Activated CD4-positive, alpha-beta memory T cell treated with anti-CD3 and anti-CD28 coated beads, Interleukin-2, amount 10 ng/mL, durations not matched to agents 7 days and 5 days (primary cell): ENCODE data around the gene TRIM26. TPM values are rescaled to one million over a fixed set of nuclear protein-coding genes. Genes with fewer than 3 reads are reported as not detected.
"Not testable (repeated sequence)": the region's sequence is repeated elsewhere in the genome, so short reads cannot be mapped to it uniquely, and the experiment has no call there.

Experiments
- CTCF ChIA-PET: fragments of 350-600 bp; sonication (Branson Sonifier 250); formaldehyde crosslinking; loops from one replicate; lab custom pipeline; 2021; ENCODE audit warnings: antibody characterized with exemption, inconsistent platforms; lab: Charles Lee
- POLR2A ChIA-PET: fragments of 350-600 bp; sonication (Branson Sonifier 250); formaldehyde crosslinking; loops from one replicate; lab custom pipeline; 2021; ENCODE audit warnings: antibody characterized with exemption; lab: Charles Lee
- DNase-seq: peaks from one replicate; pipeline ENCODE4 v3.0.0-alpha.2; 2020
- H3K27ac Mint-ChIP-seq: one replicate; pipeline ENCODE4 v1.8.0; 2021; ENCODE audit warnings: mild to moderate bottlenecking, mixed read lengths
- H3K27me3 Mint-ChIP-seq: one replicate; pipeline ENCODE4 v1.8.0; 2021; ENCODE audit warnings: mixed read lengths
- H3K36me3 Mint-ChIP-seq: one replicate; pipeline ENCODE4 v1.8.0; 2021; ENCODE audit warnings: low read depth, mixed read lengths
- H3K4me1 Mint-ChIP-seq: one replicate; pipeline ENCODE4 v1.8.0; 2021; ENCODE audit warnings: mixed read lengths
- H3K4me3 Mint-ChIP-seq: one replicate; pipeline ENCODE4 v1.8.0; 2021; ENCODE audit warnings: mild to moderate bottlenecking, mixed read lengths
- H3K9me3 Mint-ChIP-seq: one replicate; pipeline ENCODE4 v1.8.0; 2021; ENCODE audit warnings: mixed read lengths
- total RNA-seq, 2 experiments: library from RNA; stranded (reverse); gene quantifications; one replicate each; pipeline ENCODE4 v1.2.3, GENCODE V29; 2021

The TRIM26 gene
- total RNA-seq, 2 experiments from 2014 or later = 91.1 to 91.5 TPM

DNA sequence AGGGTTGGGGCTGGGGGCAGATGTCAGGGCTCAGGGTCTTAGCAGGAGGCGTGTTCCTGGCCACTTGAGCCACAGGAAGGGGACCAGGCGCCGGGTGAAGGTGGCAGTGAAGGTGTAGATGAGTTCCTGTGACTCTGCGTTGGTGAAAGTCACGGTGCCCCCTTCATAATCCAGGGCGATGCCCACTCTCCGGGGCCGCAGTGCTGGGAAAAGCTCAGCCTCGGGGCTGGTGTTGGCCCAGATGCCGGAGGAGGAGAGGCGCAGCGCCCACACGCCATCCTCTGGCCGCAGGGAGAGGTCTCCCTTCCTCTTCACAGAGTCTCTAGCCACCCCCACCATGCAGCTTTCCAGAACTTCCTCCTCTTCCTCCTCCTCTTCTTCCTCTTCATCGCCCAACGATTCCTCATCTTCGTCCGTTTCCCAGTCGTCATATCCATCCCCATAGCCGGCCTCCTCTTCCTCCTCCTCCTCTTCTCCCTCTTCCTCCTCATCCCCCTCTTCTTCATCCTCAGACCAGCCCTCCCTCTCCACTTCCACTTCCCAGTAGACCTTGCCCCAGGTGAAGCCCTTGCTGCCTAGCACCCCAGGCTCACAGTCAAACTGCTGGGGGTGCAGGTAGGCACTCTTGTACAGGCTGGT is 27.2 kb downstream of the TRIM26 start:
- POLR2A ChIA-PET = no interaction called here
- no peak for DNase-seq
- H3K9me3 Mint-ChIP-seq = peaks cover 1% of the 10 kb centered on the region
- no peak overlapping the region for H3K4me3 Mint-ChIP-seq
- H3K4me1 Mint-ChIP-seq = no peaks in the 10 kb centered on the region
- H3K36me3 Mint-ChIP-seq = peaks cover 68% of the 10 kb centered on the region
- H3K27ac Mint-ChIP-seq = no peak overlapping the region
- peaks cover 1% of the 10 kb centered on the region for H3K27me3 Mint-ChIP-seq
- CTCF ChIA-PET = no interaction called here

DNA sequence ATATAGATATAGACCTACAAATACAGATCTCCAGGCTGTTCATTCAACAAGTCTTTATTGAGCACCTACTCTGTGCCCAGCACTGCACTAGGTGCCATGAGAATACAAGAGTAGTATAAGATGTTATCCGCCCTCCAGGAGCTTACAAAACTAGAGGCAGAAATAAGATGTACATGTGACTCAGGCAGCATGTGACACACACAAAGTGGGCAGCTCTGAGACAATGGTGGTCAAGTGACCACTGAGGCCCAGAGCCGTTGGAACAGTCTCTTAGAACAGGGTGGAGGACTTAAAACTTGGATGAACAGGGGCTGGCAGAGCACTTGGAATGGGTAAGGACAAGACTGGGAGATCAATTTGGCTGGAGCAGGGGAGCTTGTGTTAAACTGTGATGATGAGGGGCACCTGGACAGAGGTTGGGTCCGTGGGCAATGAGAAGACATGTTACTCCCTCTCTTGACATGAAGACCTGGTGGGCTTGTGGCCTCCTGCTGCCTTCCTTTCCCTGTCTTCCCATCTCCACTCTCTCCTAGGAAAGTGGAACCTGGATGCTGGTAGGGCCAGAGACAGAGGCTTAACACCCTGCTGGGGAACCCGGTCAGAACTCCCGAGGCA is 28.7 kb downstream of the TRIM26 start:
- ChIA-PET CTCF (no interaction called here), POLR2A (no interaction called here)
- H3K9me3 Mint-ChIP-seq = peaks cover 7% of the 10 kb centered on the region
- H3K4me1 Mint-ChIP-seq = no peaks in the 10 kb centered on the region
- DNase-seq = no peak
- peaks cover 58% of the 10 kb centered on the region for H3K36me3 Mint-ChIP-seq
- H3K27ac Mint-ChIP-seq = no peak overlapping the region
- no peak overlapping the region for H3K4me3 Mint-ChIP-seq
- H3K27me3 Mint-ChIP-seq = peaks cover 7% of the 10 kb centered on the region

DNA sequence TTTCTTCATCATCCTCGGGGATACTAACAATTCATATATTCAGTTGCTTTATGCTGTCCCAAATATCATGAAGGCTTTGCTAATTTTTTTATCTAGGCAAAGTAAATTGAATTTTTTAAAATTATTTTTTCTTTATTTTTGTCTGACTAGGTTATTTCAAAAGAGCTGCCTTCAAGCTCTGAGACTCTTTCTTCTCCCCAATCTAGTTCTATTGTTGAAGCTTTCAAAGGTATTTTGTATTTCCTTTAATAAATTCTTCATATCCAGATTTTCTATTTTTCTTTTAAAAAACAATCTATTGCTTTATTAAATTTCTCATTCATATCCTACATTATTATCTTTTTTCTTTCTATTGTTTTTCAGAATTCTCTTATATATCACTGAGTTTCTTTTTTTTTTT is 33.1 kb downstream of the TRIM26 start:
- H3K4me3 Mint-ChIP-seq = no peak overlapping the region
- H3K9me3 Mint-ChIP-seq = peaks cover 9% of the 10 kb centered on the region
- H3K27ac Mint-ChIP-seq = no peak overlapping the region
- H3K4me1 Mint-ChIP-seq = peaks cover 5% of the 10 kb centered on the region
- peaks cover 24% of the 10 kb centered on the region for H3K36me3 Mint-ChIP-seq
- CTCF ChIA-PET = interaction anchor here (0.9 kb wide), 1 partner anchor 10 kb away, joined by 4 read pairs; no protein-coding TSS in a partner anchor
- DNase-seq = no peak
- peaks cover 43% of the 10 kb centered on the region for H3K27me3 Mint-ChIP-seq
- POLR2A ChIA-PET = no interaction called here

DNA sequence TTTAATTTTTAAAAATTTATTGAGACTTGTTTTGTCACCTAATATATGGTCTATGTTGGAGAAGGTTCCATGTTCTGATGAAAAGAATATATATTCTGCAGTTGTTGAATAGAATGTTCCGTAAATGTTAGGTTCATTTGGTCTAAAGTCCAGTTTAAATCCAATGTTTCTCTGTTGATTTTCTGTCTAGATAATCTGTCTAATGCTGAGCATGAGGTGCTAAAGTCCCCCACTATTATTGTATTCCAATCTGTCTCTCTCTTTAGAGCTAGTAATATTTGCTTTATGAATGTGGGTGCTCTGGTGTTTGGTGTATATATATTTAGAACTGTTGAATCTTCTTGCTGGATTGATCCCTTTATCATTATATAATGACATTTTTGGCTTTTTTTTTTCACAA is 34.4 kb downstream of the TRIM26 start:
- Mint-ChIP-seq H3K4me3 (no peak overlapping the region), H3K36me3 (peaks cover 12% of the 10 kb centered on the region), H3K27me3 (peaks cover 50% of the 10 kb centered on the region), H3K27ac (no peak overlapping the region), H3K4me1 (peaks cover 5% of the 10 kb centered on the region), H3K9me3 (peaks cover 9% of the 10 kb centered on the region)
- ChIA-PET POLR2A (no interaction called here), CTCF (no interaction called here)
- DNase-seq = no peak

DNA sequence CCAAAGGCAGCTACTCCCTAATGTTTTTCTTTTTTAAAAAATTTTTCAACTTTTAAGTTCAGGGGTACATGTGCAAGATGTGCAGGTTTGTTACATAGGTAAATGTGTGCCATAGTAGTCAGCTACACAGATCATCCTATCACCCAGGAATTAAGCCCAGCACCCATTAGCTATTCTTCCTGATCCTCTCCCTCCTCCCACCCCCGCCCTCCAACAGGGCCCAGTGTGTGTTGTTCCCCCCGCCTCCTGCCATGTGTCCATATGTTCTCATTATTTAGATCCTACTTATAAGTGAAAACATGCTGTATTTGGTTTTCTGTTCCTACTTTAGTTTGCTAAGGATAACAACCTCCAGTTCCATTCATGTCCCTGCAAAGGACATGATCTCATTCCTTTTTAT is 37.4 kb downstream of the TRIM26 start:
- peaks cover 6% of the 10 kb centered on the region for H3K9me3 Mint-ChIP-seq
- peaks cover 7% of the 10 kb centered on the region for H3K4me1 Mint-ChIP-seq
- ChIA-PET CTCF (interaction anchor here (1.0 kb wide), 1 partner anchor 71 kb away, joined by 3 read pairs; no protein-coding TSS in a partner anchor), POLR2A (no interaction called here)
- DNase-seq = no peak
- no peak overlapping the region for H3K27ac Mint-ChIP-seq
- peaks cover 65% of the 10 kb centered on the region for H3K27me3 Mint-ChIP-seq
- H3K36me3 Mint-ChIP-seq = peaks cover 6% of the 10 kb centered on the region
- no peak overlapping the region for H3K4me3 Mint-ChIP-seq

DNA sequence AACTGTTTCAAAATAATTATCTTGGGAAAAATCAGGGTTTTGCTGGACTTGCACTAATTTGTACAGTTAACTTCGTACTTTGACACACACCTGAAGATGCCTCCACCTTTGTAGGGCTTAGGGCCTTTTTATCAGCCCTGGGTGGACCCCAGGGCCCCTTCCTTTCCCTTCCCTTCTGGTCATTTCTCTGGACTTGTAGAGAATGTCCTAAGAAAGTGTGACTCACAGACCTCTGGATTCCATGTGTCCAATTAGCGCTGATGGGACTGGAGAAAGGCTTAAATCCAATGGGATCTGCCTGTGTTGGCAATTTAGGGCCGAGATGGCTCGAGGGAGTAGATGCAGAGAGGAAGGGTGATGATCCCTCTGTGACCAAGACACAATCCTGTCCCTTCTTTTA is 40.5 kb downstream of the TRIM26 start:
- Mint-ChIP-seq H3K27ac (no peak overlapping the region), H3K9me3 (no peaks in the 10 kb centered on the region), H3K36me3 (no peaks in the 10 kb centered on the region), H3K4me1 (peaks cover 13% of the 10 kb centered on the region), H3K4me3 (no peak overlapping the region), H3K27me3 (peaks cover 63% of the 10 kb centered on the region)
- POLR2A ChIA-PET = no interaction called here
- CTCF ChIA-PET = no interaction called here
- no peak for DNase-seq

DNA sequence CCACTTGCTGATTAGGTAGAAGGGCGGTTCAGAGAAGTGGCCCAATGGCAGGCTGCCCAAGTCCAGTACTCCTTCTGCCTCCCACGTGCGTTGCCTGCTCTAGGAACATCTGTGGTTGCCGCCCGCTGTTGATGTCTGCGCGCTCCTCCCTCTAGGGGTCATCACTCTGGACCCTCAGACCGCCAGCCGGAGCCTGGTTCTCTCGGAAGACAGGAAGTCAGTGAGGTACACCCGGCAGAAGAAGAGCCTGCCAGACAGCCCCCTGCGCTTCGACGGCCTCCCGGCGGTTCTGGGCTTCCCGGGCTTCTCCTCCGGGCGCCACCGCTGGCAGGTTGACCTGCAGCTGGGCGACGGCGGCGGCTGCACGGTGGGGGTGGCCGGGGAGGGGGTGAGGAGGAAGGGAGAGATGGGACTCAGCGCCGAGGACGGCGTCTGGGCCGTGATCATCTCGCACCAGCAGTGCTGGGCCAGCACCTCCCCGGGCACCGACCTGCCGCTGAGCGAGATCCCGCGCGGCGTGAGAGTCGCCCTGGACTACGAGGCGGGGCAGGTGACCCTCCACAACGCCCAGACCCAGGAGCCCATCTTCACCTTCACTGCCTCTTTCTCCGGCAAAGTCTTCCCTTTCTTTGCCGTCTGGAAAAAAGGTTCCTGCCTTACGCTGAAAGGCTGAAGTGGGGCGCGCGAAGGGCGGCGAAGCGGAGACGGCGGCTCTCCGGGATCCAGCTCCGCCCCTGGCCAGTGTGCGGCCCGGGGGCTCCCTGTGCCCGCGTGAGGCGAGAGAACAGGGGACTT is 41.3 kb downstream of the TRIM26 start:
- no peaks in the 10 kb centered on the region for H3K36me3 Mint-ChIP-seq
- no peak overlapping the region for H3K27ac Mint-ChIP-seq
- H3K4me1 Mint-ChIP-seq = peaks cover 19% of the 10 kb centered on the region
- H3K4me3 Mint-ChIP-seq = no peak overlapping the region
- CTCF ChIA-PET = interaction anchor here (1.0 to 2.1 kb wide), 2 partner anchors 20 to 69 kb away, joined by 5 to 14 read pairs; no protein-coding TSS in a partner anchor
- no peaks in the 10 kb centered on the region for H3K9me3 Mint-ChIP-seq
- DNase-seq = no peak
- peaks cover 55% of the 10 kb centered on the region for H3K27me3 Mint-ChIP-seq
- POLR2A ChIA-PET = no interaction called here

DNA sequence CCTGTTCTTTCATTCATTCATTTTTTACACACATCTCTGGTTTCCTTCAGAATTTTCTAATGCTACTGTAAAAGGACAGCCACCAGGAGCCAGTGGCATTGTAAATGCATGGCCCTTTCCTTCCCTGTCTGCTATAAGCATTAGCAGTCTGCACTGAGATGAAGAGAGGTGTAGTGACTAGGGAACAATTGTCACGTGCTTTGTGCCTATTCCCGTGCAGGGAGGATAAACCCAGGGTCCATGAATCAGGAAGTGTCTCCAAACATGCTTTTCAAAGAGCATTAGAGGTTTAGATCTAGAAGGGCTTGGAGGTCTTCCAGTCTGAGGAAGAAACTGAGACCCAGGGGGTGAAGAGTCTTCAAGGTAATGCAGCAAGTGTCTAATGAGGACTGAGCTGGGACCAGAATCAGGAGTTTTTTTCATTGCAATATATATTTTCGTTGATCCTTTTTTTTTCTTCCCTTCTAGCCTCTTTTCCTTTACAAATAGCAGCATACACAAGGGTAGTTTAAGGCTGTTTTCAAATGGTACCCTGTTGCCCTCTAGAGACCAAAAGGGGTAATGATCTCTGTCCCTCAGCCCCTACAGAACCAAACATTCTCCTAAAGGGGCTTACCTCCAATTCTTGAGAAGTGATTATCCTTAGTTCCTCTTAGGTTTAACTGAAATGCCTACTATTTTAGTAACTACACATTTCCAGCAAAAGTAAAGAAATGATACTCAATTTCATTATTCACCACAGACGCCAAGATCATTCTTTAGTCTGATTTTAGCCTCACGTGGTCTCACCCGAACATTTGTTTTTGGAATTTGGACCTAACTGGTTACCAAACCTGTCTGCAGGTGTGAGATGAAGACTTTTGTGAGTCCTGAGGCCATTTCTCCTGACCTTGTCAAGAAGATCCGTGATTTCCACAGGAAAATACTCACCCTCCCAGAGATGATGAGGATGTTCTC is 43.3 kb downstream of the TRIM26 start:
- no peak overlapping the region for H3K27ac Mint-ChIP-seq

DNA sequence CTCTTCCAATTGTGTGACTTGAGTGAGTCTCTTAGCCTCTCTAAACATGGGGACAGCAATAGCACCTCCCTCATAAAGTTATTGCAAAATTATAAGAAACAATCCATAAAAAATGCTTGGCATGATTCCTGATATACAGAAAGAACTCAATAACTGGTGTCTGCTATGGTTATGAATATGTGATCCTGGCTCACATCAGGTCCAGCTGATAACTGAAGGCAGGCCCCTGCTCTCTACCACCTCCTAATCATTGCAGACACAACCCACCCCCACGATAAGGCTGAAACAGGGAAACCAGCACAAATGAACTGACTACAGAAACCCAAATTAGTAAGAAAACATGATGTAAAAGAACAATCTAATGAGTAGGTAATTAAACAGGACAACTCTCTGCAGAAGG is 44.5 kb downstream of the TRIM26 start:
- DNase-seq = no peak
- H3K27me3 Mint-ChIP-seq = peaks cover 39% of the 10 kb centered on the region
- no peaks in the 10 kb centered on the region for H3K9me3 Mint-ChIP-seq
- POLR2A ChIA-PET = no interaction called here
- H3K27ac Mint-ChIP-seq = no peak overlapping the region
- no peaks in the 10 kb centered on the region for H3K36me3 Mint-ChIP-seq
- H3K4me3 Mint-ChIP-seq = no peak overlapping the region
- peaks cover 31% of the 10 kb centered on the region for H3K4me1 Mint-ChIP-seq
- CTCF ChIA-PET = interaction anchor here (2.6 to 3.1 kb wide), 2 partner anchors 37 to 66 kb away, joined by 9 to 21 read pairs; no protein-coding TSS in a partner anchor

More for the DNA sequence above, 43.3 kb downstream of the TRIM26 start:
- Mint-ChIP-seq H3K9me3 (no peaks in the 10 kb centered on the region), H3K36me3 (no peaks in the 10 kb centered on the region), H3K4me1 (peaks cover 23% of the 10 kb centered on the region), H3K27me3 (peaks cover 41% of the 10 kb centered on the region), H3K4me3 (no peak overlapping the region)
- no peak for DNase-seq
- ChIA-PET CTCF (interaction anchor here (0.9 to 2.1 kb wide), 4 partner anchors 39 to 104 kb away, joined by 3 to 14 read pairs (median 4); no protein-coding TSS in a partner anchor), POLR2A (interaction anchor here (1.0 to 1.1 kb wide), 2 partner anchors 11 to 67 kb away, joined by 3 to 4 read pairs; no protein-coding TSS in a partner anchor)

DNA sequence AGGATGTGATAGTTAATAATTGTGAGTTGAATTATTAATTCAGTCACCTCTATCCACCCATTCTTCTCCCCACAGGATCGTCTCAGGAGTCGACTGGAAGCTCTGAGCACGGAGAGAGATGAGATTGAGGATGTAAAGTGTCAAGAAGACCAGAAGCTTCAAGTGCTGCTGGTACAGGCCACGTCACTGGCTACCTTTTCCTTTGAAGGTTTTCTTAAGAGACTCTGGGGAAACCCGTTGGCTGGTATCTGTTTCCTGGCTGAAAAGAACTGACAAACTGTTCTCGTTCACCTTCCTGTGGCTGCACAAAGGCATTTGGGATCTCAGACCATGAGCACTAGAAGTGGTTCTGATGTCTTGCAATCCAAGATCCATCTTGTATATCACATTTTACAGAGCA is 46.1 kb downstream of the TRIM26 start:
- Mint-ChIP-seq H3K27me3 (peaks cover 30% of the 10 kb centered on the region), H3K27ac (no peak overlapping the region), H3K4me1 (peaks cover 46% of the 10 kb centered on the region), H3K9me3 (no peaks in the 10 kb centered on the region), H3K4me3 (no peak overlapping the region), H3K36me3 (no peaks in the 10 kb centered on the region)
- ChIA-PET CTCF (interaction anchor here (2.6 to 3.1 kb wide), 2 partner anchors 35 to 64 kb away, joined by 9 to 21 read pairs; no protein-coding TSS in a partner anchor), POLR2A (no interaction called here)
- peak; percentile 32 for DNase-seq

DNA sequence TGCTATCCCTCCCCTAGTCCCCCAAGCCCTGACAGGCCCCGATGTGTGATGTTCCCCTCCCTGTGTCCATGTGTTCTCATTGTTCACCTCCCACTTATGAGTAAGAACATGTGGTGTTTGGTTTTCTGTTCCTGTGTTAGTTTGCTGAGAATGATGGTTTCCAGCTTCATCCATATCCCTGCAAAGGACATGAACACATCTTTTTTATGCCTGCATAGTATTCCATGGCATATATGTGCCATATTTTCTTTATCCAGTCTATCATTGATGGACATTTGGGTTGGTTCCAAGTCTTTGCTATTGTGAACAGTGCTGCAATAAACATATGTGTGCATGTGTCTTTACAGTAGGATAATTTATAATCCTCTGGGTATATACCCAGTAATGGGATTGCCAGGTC is 48.0 kb downstream of the TRIM26 start:
- H3K4me3 Mint-ChIP-seq, DNase-seq, H3K27ac Mint-ChIP-seq, H3K36me3 Mint-ChIP-seq, H3K9me3 Mint-ChIP-seq, POLR2A ChIA-PET: not testable (repeated sequence)
- Mint-ChIP-seq H3K27me3 (peaks cover 17% of the 10 kb centered on the region), H3K4me1 (peaks cover 44% of the 10 kb centered on the region)
- CTCF ChIA-PET = interaction anchor here (1.1 kb wide), 1 partner anchor 34 kb away, joined by 3 read pairs; no protein-coding TSS in a partner anchor

DNA sequence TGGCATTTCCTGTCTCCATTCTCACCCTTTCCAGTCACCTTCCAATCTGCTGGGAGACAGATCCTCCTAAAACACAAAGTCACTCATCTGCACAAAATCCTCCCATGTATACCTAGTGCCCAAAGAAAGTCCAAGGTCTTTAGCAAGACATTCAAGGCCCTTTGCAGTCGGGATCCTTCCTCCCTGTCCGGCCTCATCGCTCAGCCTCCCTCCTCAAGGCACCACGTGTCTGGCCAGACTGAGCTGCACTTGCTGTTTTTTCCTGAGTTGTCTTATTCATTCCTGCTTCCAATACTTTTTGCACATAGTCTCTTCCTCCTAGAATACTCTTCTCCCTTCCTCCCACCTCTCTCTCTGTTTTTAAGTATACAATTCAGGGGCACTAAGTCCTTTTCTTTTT is 48.5 kb downstream of the TRIM26 start:
- peaks cover 47% of the 10 kb centered on the region for H3K4me1 Mint-ChIP-seq
- no peaks in the 10 kb centered on the region for H3K9me3 Mint-ChIP-seq
- CTCF ChIA-PET = interaction anchor here (1.1 kb wide), 1 partner anchor 33 kb away, joined by 3 read pairs; no protein-coding TSS in a partner anchor
- no peaks in the 10 kb centered on the region for H3K36me3 Mint-ChIP-seq
- H3K27me3 Mint-ChIP-seq = peaks cover 18% of the 10 kb centered on the region
- no peak for DNase-seq
- POLR2A ChIA-PET = no interaction called here
- no peak overlapping the region for H3K27ac Mint-ChIP-seq
- H3K4me3 Mint-ChIP-seq = no peak overlapping the region
